H9 (cell line): ENCODE results near the gene GRIN2A. TPM values are rescaled to one million over a fixed set of nuclear protein-coding genes. Genes with fewer than 3 reads are reported as not detected.

Source experiments
- DNase-seq: peaks from one replicate; pipeline ENCODE4 v3.0.0-alpha.2; 2017
- H2AFZ ChIP-seq: one replicate; pipeline ENCODE4 v1.6.1; 2013; ENCODE audit warnings: mild to moderate bottlenecking, low read length, control low read depth, moderate library complexity
- H2AK5ac ChIP-seq: 2 replicates; pipeline ENCODE4 v1.6.1; 2013; ENCODE audit warnings: low read length, control low read depth, mixed read lengths; ENCODE audit not compliant: insufficient read length
- H2BK120ac ChIP-seq: one replicate; pipeline ENCODE4 v1.6.1; 2013; ENCODE audit warnings: low read depth, mild to moderate bottlenecking, low read length, control low read depth, inconsistent platforms; ENCODE audit not compliant: poor library complexity, severe bottlenecking
- H2BK12ac ChIP-seq: 2 replicates; pipeline ENCODE4 v1.6.1; 2013; ENCODE audit warnings: low read length, control low read depth, mixed read lengths, low read depth; ENCODE audit not compliant: insufficient read length
- H2BK15ac ChIP-seq: 2 replicates; pipeline ENCODE4 v1.6.1; 2013; ENCODE audit warnings: low read depth, low read length, control low read depth
- H2BK20ac ChIP-seq: one replicate; pipeline ENCODE4 v1.6.1; 2013; ENCODE audit warnings: low read depth, mild to moderate bottlenecking, low read length, control low read depth, inconsistent platforms; ENCODE audit not compliant: poor library complexity, severe bottlenecking
- H2BK5ac ChIP-seq: 2 replicates; pipeline ENCODE4 v1.6.1; 2013; ENCODE audit warnings: low read length, control low read depth, mixed read lengths; ENCODE audit not compliant: insufficient read length
- H3K14ac ChIP-seq: 2 replicates; pipeline ENCODE4 v1.6.1; 2013; ENCODE audit warnings: low read length, control low read depth; ENCODE audit not compliant: insufficient read depth
- H3K18ac ChIP-seq: 2 replicates; pipeline ENCODE4 v1.6.1; 2013; ENCODE audit warnings: low read depth, mild to moderate bottlenecking, mixed read lengths, low read length, control low read depth; ENCODE audit not compliant: insufficient read length
- H3K23ac ChIP-seq: 2 replicates; pipeline ENCODE4 v1.6.1; 2013; ENCODE audit warnings: low read length, control low read depth, mixed read lengths, low read depth; ENCODE audit not compliant: insufficient read length
- H3K23me2 ChIP-seq: 2 replicates; pipeline ENCODE4 v1.6.1; 2013; ENCODE audit warnings: low read depth, mild to moderate bottlenecking, mixed read lengths, low read length, control low read depth; ENCODE audit not compliant: insufficient read length, poor library complexity, severe bottlenecking
- H3K27ac ChIP-seq: 2 replicates; pipeline ENCODE4 v1.5.1; 2013; ENCODE audit warnings: low read length, control low read depth, mixed read lengths, low read depth; ENCODE audit not compliant: insufficient read length
- H3K27me3 ChIP-seq: 2 replicates; pipeline ENCODE4 v1.6.1; 2013; ENCODE audit warnings: low read length, control low read depth, inconsistent platforms; ENCODE audit not compliant: insufficient read depth
- H3K4ac ChIP-seq: 2 replicates; pipeline ENCODE4 v1.6.1; 2013; ENCODE audit warnings: low read depth, mild to moderate bottlenecking, control low read depth, inconsistent platforms, low read length, moderate library complexity
- H3K4me1 ChIP-seq: 2 replicates; pipeline ENCODE4 v1.6.1; 2013; ENCODE audit warnings: low read length, control low read depth, inconsistent platforms; ENCODE audit not compliant: insufficient read depth
- H3K4me2 ChIP-seq: 2 replicates; pipeline ENCODE4 v1.6.1; 2013; ENCODE audit warnings: low read length, control low read depth, mixed read lengths; ENCODE audit not compliant: insufficient read length, insufficient read depth
- H3K56ac ChIP-seq: 2 replicates; pipeline ENCODE4 v1.6.1; 2013; ENCODE audit warnings: low read depth, mild to moderate bottlenecking, mixed read lengths, low read length, control low read depth; ENCODE audit not compliant: insufficient read length
- H3K79me1 ChIP-seq: 2 replicates; pipeline ENCODE4 v1.6.1; 2013; ENCODE audit warnings: low read depth, mild to moderate bottlenecking, moderate library complexity, low read length, control low read depth, inconsistent platforms; ENCODE audit not compliant: insufficient read depth, poor library complexity, severe bottlenecking
- H3K79me2 ChIP-seq: 2 replicates; pipeline ENCODE4 v1.6.1; 2013; ENCODE audit warnings: low read length, control low read depth, inconsistent platforms; ENCODE audit not compliant: insufficient read depth
- H3K9ac ChIP-seq: 2 replicates; pipeline ENCODE4 v1.6.1; 2013; ENCODE audit warnings: low read length, control low read depth, mixed read lengths; ENCODE audit not compliant: insufficient read length; ENCODE audit errors: extremely low read depth
- H3K9me3 ChIP-seq: one replicate; pipeline ENCODE4 v1.6.1; 2013; ENCODE audit warnings: low read depth, low read length, inconsistent platforms; ENCODE audit not compliant: control insufficient read depth
- H3T11ph ChIP-seq: one replicate; pipeline ENCODE4 v1.6.1; 2013; ENCODE audit warnings: mild to moderate bottlenecking, low read length, control low read depth, inconsistent platforms
- H4K20me1 ChIP-seq: one replicate; pipeline ENCODE4 v1.6.1; 2013; ENCODE audit not compliant: control insufficient read depth, insufficient read length, insufficient read depth
- H4K5ac ChIP-seq: 2 replicates; pipeline ENCODE4 v1.6.1; 2013; ENCODE audit warnings: low read depth, mild to moderate bottlenecking, mixed read lengths, low read length, control low read depth; ENCODE audit not compliant: insufficient read length
- H4K8ac ChIP-seq: replicated peaks from 2 replicates; pipeline ENCODE4 v1.6.1; 2013; ENCODE audit warnings: low read length, control low read depth, mixed read lengths, low read depth; ENCODE audit not compliant: insufficient read length
- H4K91ac ChIP-seq: 2 replicates; pipeline ENCODE4 v1.6.1; 2013; ENCODE audit warnings: low read depth, mild to moderate bottlenecking, moderate library complexity, mixed read lengths, low read length, control low read depth; ENCODE audit not compliant: insufficient read length
- H3K27ac Mint-ChIP-seq, 3 experiments: 2 replicates in 2 of 3; 3 replicates in 1 of 3; pipeline ENCODE4 v1.8.0; 2020 to 2021; ENCODE audit warnings: mixed read lengths in 3 of 3, mild to moderate bottlenecking in 1 of 3, moderate library complexity in 1 of 3
- H3K27me3 Mint-ChIP-seq: 2 replicates; pipeline ENCODE4 v1.8.0; 2021; ENCODE audit warnings: low read depth, mild to moderate bottlenecking, moderate library complexity, mixed read lengths
- H3K36me3 Mint-ChIP-seq, 3 experiments: 2 replicates in 2 of 3; 3 replicates in 1 of 3; pipeline ENCODE4 v1.8.0; 2020 to 2021; ENCODE audit warnings: low read depth in 3 of 3, mixed read lengths in 3 of 3; ENCODE audit not compliant: insufficient read depth in 1 of 3
- H3K4me1 Mint-ChIP-seq, 2 experiments: 2 replicates each; pipeline ENCODE4 v1.8.0; 2020; ENCODE audit warnings: mixed read lengths in 2 of 2
- H3K4me3 Mint-ChIP-seq, 2 experiments: 2 replicates in 1 of 2; 3 replicates in 1 of 2; pipeline ENCODE4 v1.8.0; 2020 to 2021; ENCODE audit warnings: mild to moderate bottlenecking in 2 of 2, mixed read lengths in 2 of 2, moderate library complexity in 1 of 2
- H3K9me3 Mint-ChIP-seq, 2 experiments: 2 replicates in 1 of 2; 3 replicates in 1 of 2; pipeline ENCODE4 v1.8.0; 2020; ENCODE audit warnings: mild to moderate bottlenecking in 2 of 2, mixed read lengths in 2 of 2, moderate library complexity in 1 of 2
- WGBS: extraction: QIAGEN DNeasy Blood & Tissue Kit; methylation state at CpG from one replicate; pipeline ENCODE4 v1.1.7; 2013; ENCODE audit warnings: missing lambda C conversion rate, low lambda C conversion rate, mixed read lengths; ENCODE audit not compliant: insufficient read length; ENCODE audit errors: extremely low coverage; 5-methylcytosine and 5-hydroxymethylcytosine counted together
- total RNA-seq: library from RNA; stranded (reverse); gene quantifications from 2 replicates; pipeline ENCODE4 v1.2.1, GENCODE V29; 2021
- TF ChIP-seq, protein P1 (sequence below): fragments of 200-600 bp; sonication (generic); conservative IDR thresholded peaks from 3 replicates; pipeline ENCODE4 v1.8.0; 2021; ENCODE audit warnings: antibody characterized with exemption, mild to moderate bottlenecking

Gene GRIN2A
- total RNA-seq, 1 experiment from 2014 or later = 1.5 TPM

DNA sequence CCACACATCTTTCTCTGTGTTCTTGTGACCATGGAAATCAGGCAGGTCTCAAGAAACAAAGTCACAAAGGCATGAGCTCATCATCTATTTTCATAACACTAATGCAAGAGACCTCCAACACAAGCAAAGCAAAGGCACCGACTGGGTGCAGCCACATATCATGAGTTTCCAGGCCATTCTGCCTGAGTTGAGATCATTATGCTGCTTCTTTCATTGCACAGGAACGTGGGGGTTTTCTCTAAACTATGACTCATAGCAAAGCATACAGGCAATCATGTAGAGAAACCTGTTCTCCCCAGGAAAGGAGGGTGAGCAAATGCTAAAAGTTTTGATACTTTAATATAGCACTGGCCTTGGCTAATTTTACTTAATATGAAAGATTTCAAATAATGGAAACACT, 60.7 kb downstream of the GRIN2A start:
- Histone ChIP-seq H2BK5ac (no peak overlapping the region), H3K79me2 (no peaks in the 10 kb centered on the region), H3K9me3 (no peaks in the 10 kb centered on the region), H3K4ac (no peak overlapping the region), H2AK5ac (no peak overlapping the region), H2BK20ac (no peak overlapping the region), H3K18ac (no peak overlapping the region), H2BK12ac (no peak overlapping the region), H3K79me1 (no peaks in the 10 kb centered on the region), H2BK15ac (no peak overlapping the region), H3K27ac (no peak overlapping the region), H3K9ac (no peak overlapping the region), H2BK120ac (no peak overlapping the region), H4K20me1 (no peaks in the 10 kb centered on the region), H3K23me2 (no peaks in the 10 kb centered on the region), H3K14ac (no peak overlapping the region), H4K5ac (no peak overlapping the region), H3K56ac (no peak overlapping the region), H3K4me2 (no peak overlapping the region), H4K91ac (no peak overlapping the region), H2AFZ (no peak overlapping the region), H3K23ac (no peak overlapping the region), H3T11ph (no peak overlapping the region), H3K27me3 (no peaks in the 10 kb centered on the region), H4K8ac (no peak overlapping the region), H3K4me1 (no peaks in the 10 kb centered on the region; the same call in 1 of the 2 replicates)
- Mint-ChIP-seq H3K9me3 (no peaks in the 10 kb centered on the region), H3K27me3 (peaks cover 5% of the 10 kb centered on the region; the same call in 1 of the 2 replicates), H3K4me1 (peaks cover 15 to 17% of the 10 kb centered on the region in 2 experiments), H3K36me3 (no peaks in the 10 kb centered on the region), H3K4me3 (no peak overlapping the region), H3K27ac (no peak overlapping the region)
- DNase-seq = no peak
- WGBS = no CpG with 5 or more reads among the region's 2 CpGs
- TF ChIP-seq, protein P1, sequence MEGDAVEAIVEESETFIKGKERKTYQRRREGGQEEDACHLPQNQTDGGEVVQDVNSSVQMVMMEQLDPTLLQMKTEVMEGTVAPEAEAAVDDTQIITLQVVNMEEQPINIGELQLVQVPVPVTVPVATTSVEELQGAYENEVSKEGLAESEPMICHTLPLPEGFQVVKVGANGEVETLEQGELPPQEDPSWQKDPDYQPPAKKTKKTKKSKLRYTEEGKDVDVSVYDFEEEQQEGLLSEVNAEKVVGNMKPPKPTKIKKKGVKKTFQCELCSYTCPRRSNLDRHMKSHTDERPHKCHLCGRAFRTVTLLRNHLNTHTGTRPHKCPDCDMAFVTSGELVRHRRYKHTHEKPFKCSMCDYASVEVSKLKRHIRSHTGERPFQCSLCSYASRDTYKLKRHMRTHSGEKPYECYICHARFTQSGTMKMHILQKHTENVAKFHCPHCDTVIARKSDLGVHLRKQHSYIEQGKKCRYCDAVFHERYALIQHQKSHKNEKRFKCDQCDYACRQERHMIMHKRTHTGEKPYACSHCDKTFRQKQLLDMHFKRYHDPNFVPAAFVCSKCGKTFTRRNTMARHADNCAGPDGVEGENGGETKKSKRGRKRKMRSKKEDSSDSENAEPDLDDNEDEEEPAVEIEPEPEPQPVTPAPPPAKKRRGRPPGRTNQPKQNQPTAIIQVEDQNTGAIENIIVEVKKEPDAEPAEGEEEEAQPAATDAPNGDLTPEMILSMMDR = no peak
